ENCODE measurements around the gene NCBP3.

Gene NCBP3

GRCh38 chr17:3772764-3773163 is 73.3 kb downstream of the NCBP3 start:
- Histone ChIP-seq H3F3A (ENCODE audit: low read depth) (0 out of 2 replicates have a peak, but pooled peaks cover 4% of the 10 kb centered on the region), H3K9me2 (replicated peaks; ENCODE audit: low read depth, low read length) (no peaks in the 10 kb centered on the region), H3K9me3 (ENCODE audit: insufficient read depth, low read depth, low read length) (no peaks in the 10 kb centered on the region), H3K4me3 (ENCODE audit: low read length, poor library complexity, severe bottlenecking) (no peak overlapping the region), H3K36me3 (ENCODE audit: insufficient read depth, low read length) (no peaks in the 10 kb centered on the region), H3K4me2 (ENCODE audit: low read depth, low read length, poor library complexity, severe bottlenecking) (no peak overlapping the region), H3K4me1 (ENCODE audit: insufficient read depth, low read length, poor library complexity, severe bottlenecking) (peaks cover 41% of the 10 kb centered on the region), H3K27me3 (ENCODE audit: insufficient read depth, low read length, poor library complexity, severe bottlenecking) (no peaks in the 10 kb centered on the region), H4K20me1 (ENCODE audit: insufficient read depth, low read length, poor library complexity, severe bottlenecking) (no peaks in the 10 kb centered on the region), H3K79me2 (ENCODE audit: insufficient read depth, low read length) (no peaks in the 10 kb centered on the region), H3K9ac (ENCODE audit: low read depth, low read length, poor library complexity, severe bottlenecking) (no peak overlapping the region), H2AFZ (ENCODE audit: low read length) (no peak overlapping the region)
- TF ChIP-seq CTCF (conservative IDR thresholded peaks at IDR 0.05; ENCODE audit: low read length) (no peak), EZH2phosphoT487 (IDR thresholded peaks at IDR 0.05; ENCODE audit: borderline replicate concordance) (no peak)

DNA sequence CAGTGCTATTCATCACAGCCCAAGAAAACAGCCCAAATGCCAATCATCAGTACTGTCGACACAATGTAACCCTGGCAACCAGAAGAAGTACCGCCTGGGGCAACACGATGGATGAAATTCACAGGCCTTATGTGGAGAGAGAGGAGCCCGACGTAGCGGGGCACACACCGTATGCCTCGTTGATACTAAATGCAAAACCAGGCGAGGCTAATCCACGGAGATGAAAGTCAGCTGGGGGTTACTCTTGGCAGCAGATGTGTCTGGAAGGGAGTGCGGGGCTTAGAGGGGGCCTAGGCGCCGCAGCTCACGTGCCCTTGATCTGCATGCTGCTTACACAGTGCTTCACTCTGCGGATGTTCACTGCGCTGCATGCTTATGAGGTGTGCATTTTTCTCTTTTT is 74.9 kb downstream of the NCBP3 start:
- no peaks in the 10 kb centered on the region for H4K20me1 ChIP-seq (ENCODE audit: insufficient read depth, low read length, poor library complexity, severe bottlenecking)
- peak overlapping the region; percentile 62 for H3K9ac ChIP-seq (ENCODE audit: low read depth, low read length, poor library complexity, severe bottlenecking)
- no peaks in the 10 kb centered on the region for H3K27me3 ChIP-seq (ENCODE audit: insufficient read depth, low read length, poor library complexity, severe bottlenecking)
- H3K79me2 ChIP-seq (ENCODE audit: insufficient read depth, low read length): no peaks in the 10 kb centered on the region
- H3K9me2 ChIP-seq (replicated peaks; ENCODE audit: low read depth, low read length): no peaks in the 10 kb centered on the region
- H3K4me3 ChIP-seq (ENCODE audit: low read length, poor library complexity, severe bottlenecking): peak overlapping the region; percentile 49
- peaks cover 48% of the 10 kb centered on the region for H3K4me1 ChIP-seq (ENCODE audit: insufficient read depth, low read length, poor library complexity, severe bottlenecking)
- H3K4me2 ChIP-seq (ENCODE audit: low read depth, low read length, poor library complexity, severe bottlenecking): peak overlapping the region; percentile 59
- peak overlapping the region; percentile 33 for H2AFZ ChIP-seq (ENCODE audit: low read length)
- no peak for TF ChIP-seq CTCF (conservative IDR thresholded peaks at IDR 0.05; ENCODE audit: low read length)
- TF ChIP-seq EZH2phosphoT487 (IDR thresholded peaks at IDR 0.05; ENCODE audit: borderline replicate concordance): no peak
- no peaks in the 10 kb centered on the region for H3K9me3 ChIP-seq (ENCODE audit: insufficient read depth, low read depth, low read length)
- H3K36me3 ChIP-seq (ENCODE audit: insufficient read depth, low read length): no peaks in the 10 kb centered on the region
- H3F3A ChIP-seq (ENCODE audit: low read depth): peaks cover 6% of the 10 kb centered on the region; the same call in 1 of the 2 replicates

DNA sequence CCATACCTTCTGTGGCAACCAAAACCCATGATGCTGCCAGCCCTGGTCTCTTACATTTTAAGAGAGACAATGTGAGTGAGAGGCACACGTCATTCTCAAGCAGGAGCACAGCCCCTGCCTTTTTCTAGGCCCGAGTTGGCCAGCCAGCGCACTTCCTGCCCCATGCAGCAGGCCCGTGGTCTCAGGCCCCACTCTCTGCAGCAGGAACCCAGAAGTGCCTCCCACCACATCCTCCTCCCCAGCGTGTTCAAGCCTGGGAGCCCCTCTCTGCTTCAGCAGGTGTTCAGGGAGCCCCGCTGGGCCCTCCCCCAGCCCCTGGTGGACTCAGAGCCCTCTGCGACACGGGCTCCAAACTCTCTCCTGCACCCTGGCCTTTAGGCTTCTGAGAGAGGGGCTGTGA is 75.6 kb downstream of the NCBP3 start:
- H3K9me2 ChIP-seq (replicated peaks; ENCODE audit: low read depth, low read length): no peaks in the 10 kb centered on the region
- no peaks in the 10 kb centered on the region for H3K36me3 ChIP-seq (ENCODE audit: insufficient read depth, low read length)
- no peak for TF ChIP-seq EZH2phosphoT487 (IDR thresholded peaks at IDR 0.05; ENCODE audit: borderline replicate concordance)
- TF ChIP-seq CTCF (conservative IDR thresholded peaks at IDR 0.05; ENCODE audit: low read length): no peak
- peak overlapping the region; percentile 59 for H3K4me2 ChIP-seq (ENCODE audit: low read depth, low read length, poor library complexity, severe bottlenecking)
- peak overlapping the region; percentile 49 for H3K4me3 ChIP-seq (ENCODE audit: low read length, poor library complexity, severe bottlenecking)
- no peaks in the 10 kb centered on the region for H3K9me3 ChIP-seq (ENCODE audit: insufficient read depth, low read depth, low read length)
- no peaks in the 10 kb centered on the region for H3K79me2 ChIP-seq (ENCODE audit: insufficient read depth, low read length)
- no peaks in the 10 kb centered on the region for H4K20me1 ChIP-seq (ENCODE audit: insufficient read depth, low read length, poor library complexity, severe bottlenecking)
- peaks cover 13% of the 10 kb centered on the region for H3F3A ChIP-seq (ENCODE audit: low read depth)
- H3K9ac ChIP-seq (ENCODE audit: low read depth, low read length, poor library complexity, severe bottlenecking): peak overlapping the region; percentile 63
- peak overlapping the region; percentile 33 for H2AFZ ChIP-seq (ENCODE audit: low read length)
- H3K27me3 ChIP-seq (ENCODE audit: insufficient read depth, low read length, poor library complexity, severe bottlenecking): no peaks in the 10 kb centered on the region
- H3K4me1 ChIP-seq (ENCODE audit: insufficient read depth, low read length, poor library complexity, severe bottlenecking): peaks cover 55% of the 10 kb centered on the region
